Pancreas (tissue), 10 donors: ENCODE results near the gene BCL7B. TPM values are rescaled to one million over a fixed set of nuclear protein-coding genes. Genes with fewer than 3 reads are reported as not detected.
"Not testable (repeated sequence)": the region's sequence is repeated elsewhere in the genome, so short reads cannot be mapped to it uniquely, and the experiment has no call there.

ENCODE experiments used
- ATAC-seq, 4 donors: fragments of 200-7000 bp; cut with Tn5 transposase; one replicate each; pipeline versions ENCODE4 v1.8.0 to v1.9.1; 2020; ENCODE audit warnings: mild to moderate bottlenecking in 4 of 4, moderate library complexity in 4 of 4
- DNase-seq, 6 donors: peaks; one replicate each; pipeline ENCODE4 v3.0.0-alpha.2; 2020
- FAIRE-seq: peaks from 2 replicates; lab custom pipeline; 2012; peaks lifted over from hg19 to GRCh38; lab: Jason Lieb, UNC
- H3K27ac ChIP-seq, 4 donors: fragments of 200-600 bp; sonication (generic); 1 replicate in 3 of 4; 2 replicates in 1 of 4; pipeline versions ENCODE4 v1.5.0 to v1.8.0; 2020
- H3K27me3 ChIP-seq, 4 donors: fragments of 200-600 bp; one replicate each; pipeline ENCODE4 v1.8.0; 2021
- H3K36me3 ChIP-seq, 3 donors: fragments of 200-600 bp; sonication (generic) in 1 of 3; one replicate each; pipeline versions ENCODE4 v1.5.0 to v1.8.0; 2020 to 2021
- H3K4me1 ChIP-seq, 3 donors: fragments of 200-600 bp; one replicate each; pipeline ENCODE4 v1.8.0; 2021
- H3K4me3 ChIP-seq, 4 donors: fragments of 200-600 bp; sonication (generic) in 2 of 4; one replicate each; pipeline versions ENCODE4 v1.5.0 to v1.8.0; 2020 to 2021
- H3K9me3 ChIP-seq, 4 donors: fragments of 200-600 bp; one replicate each; pipeline ENCODE4 v1.8.0; 2021
- CTCF ChIP-seq, 4 donors: fragments of 200-600 bp; sonication (generic) in 3 of 4; IDR thresholded peaks; one replicate each; pipeline versions ENCODE4 v1.5.0 to v1.8.0; 2021; ENCODE audit warnings: antibody characterized with exemption in 4 of 4
- WGBS, 2 donors: extraction: QIAGEN DNeasy Blood & Tissue Kit; methylation state at CpG; one replicate each; pipeline ENCODE4 v1.1.7; 2013; 5-methylcytosine and 5-hydroxymethylcytosine counted together
- intact Hi-C, 3 donors: fragments of 100-400 bp; cut with DNase I; formaldehyde crosslinking; loops; one replicate each; pipeline versions ENCODE4 v1.11.1 to v1.14.2; 2022
- polyA plus RNA-seq, 2 donors: library from polyadenylated mRNA; stranded (reverse); fragments of 200-250 nt; gene quantifications; one replicate each; pipeline ENCODE4 v1.2.3, GENCODE V29; 2013
- total RNA-seq, 6 donors: library from RNA; stranded (reverse); fragmentation: NEBNext Ultra II Directional in 4 of 6; extraction: Animal tissue kit (Norgen Biotek cat#: 25700) in 4 of 6; gene quantifications; one replicate each; pipeline versions ENCODE4 v1.2.1 to v1.2.4, GENCODE V29; 2021 to 2023
- donor health status: healthy with polysubstance abuse.
- donor health status: DM: no; HTN: no; CAD: no; lungs with moderate emphysema.
- donor health status: DM: no; HTN: no; CAD: no.
- donor health status: control.
- donor health status: control.
- donor health status: Bipolar disorder and iron deficiency.
- donor health status: DM: yes; HTN: yes; CAD: no.
- donor health status: DM: no; HTN: no; CAD: no.
- donor health status: DM: no; HTN: no; CAD: no.
- donor health status: DM: yes; HTN: yes; CAD: no.

Gene BCL7B
- total and polyA plus RNA-seq, 8 donors: 13.5 to 44.6 (median 17.6) TPM

- ATAC-seq: no peak
- Histone ChIP-seq H3K36me3 (peaks cover 6 to 55% (median 32%) of the 10 kb centered on the region in 3 donors), H3K27ac (no peak overlapping the region), H3K27me3 (no peaks in the 10 kb centered on the region), H3K4me1 (no peaks in the 10 kb centered on the region), H3K4me3 (no peak overlapping the region), H3K9me3 (no peaks in the 10 kb centered on the region)
- no peak for FAIRE-seq
- intact Hi-C loops: no loop called here
- peak in 1 of 6 donors; percentile 51 for DNase-seq
- WGBS, 2 donors: 92 to 96% methylated on average over 16 of the region's 16 CpGs
- no peak for TF ChIP-seq CTCF (IDR thresholded peaks at IDR 0.05)
Measured at GRCh38 chr7:73537051-73537450, 20.4 kb downstream of the BCL7B start.

DNA sequence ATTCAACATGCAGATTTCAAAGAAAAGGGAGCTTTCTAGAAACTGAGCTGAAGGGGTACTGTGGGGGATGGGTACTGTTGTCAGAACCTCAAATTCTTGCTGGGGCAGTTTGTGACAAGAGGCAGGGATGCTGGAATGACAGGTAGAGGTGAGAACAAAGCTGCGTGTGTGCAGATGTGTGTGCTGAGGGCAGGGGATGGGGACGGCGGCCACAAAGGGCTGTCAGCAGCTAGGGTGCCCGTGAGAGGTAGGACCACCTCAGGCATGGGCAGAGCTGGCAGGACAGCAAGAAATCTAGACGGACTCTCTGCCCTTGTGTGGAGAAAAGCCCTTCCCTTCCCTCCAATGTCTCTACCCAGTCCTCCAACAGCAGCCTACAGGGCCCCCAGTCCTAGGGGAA is 21.0 kb downstream of the BCL7B start:
- 77 to 81% methylated on average over 5 of the region's 5 CpGs for WGBS, 2 donors
- H3K9me3 ChIP-seq: no peaks in the 10 kb centered on the region
- no peaks in the 10 kb centered on the region for H3K4me1 ChIP-seq
- ATAC-seq (no peak), FAIRE-seq (no peak), DNase-seq (no peak)
- H3K27ac ChIP-seq: no peak overlapping the region
- no peak for TF ChIP-seq CTCF (IDR thresholded peaks at IDR 0.05)
- peaks cover 6 to 50% (median 32%) of the 10 kb centered on the region in 3 donors for H3K36me3 ChIP-seq
- H3K27me3 ChIP-seq: no peaks in the 10 kb centered on the region
- H3K4me3 ChIP-seq: no peak overlapping the region
- intact Hi-C loops: no loop called here

DNA sequence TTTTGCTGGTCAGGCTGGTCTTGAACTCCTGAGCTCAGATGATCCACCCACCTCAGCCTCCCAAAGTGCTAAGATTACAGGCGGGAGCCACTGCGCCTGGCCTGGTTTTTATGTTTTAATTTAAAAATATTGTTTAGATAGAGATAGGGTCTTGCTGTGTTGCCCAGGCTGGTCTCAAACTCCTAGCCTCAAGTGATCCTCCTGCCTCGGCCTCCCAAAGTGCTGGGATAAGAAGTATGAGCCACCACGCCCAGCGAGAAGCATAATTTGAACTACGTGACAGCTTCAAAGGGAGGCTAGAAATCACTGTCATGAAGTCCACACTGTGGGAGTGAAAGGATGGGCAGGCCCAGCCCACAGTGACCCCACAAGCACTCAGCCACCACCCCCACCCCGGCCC is 21.6 kb downstream of the BCL7B start:
- H3K4me3 ChIP-seq, H3K9me3 ChIP-seq, H3K27ac ChIP-seq, intact Hi-C loops, H3K27me3 ChIP-seq, FAIRE-seq, H3K4me1 ChIP-seq, ATAC-seq: not testable (repeated sequence)
- DNase-seq: peak in 1 of 6 donors; percentile 9
- 90 to 97% methylated on average over 7 of the region's 7 CpGs for WGBS, 2 donors
- H3K36me3 ChIP-seq: peaks cover 6 to 45% (median 32%) of the 10 kb centered on the region in 3 donors

- no peaks in the 10 kb centered on the region for H3K9me3 ChIP-seq
- intact Hi-C loops: no loop called here
- FAIRE-seq (no peak), DNase-seq (peak in 1 of 6 donors; percentile 17), ATAC-seq (no peak)
- peaks cover 6 to 28% (median 16%) of the 10 kb centered on the region in 3 donors for H3K36me3 ChIP-seq
- WGBS, 2 donors: 87 to 90% methylated on average over 9 of the region's 9 CpGs
- H3K27ac ChIP-seq: no peak overlapping the region
- no peaks in the 10 kb centered on the region for H3K27me3 ChIP-seq
- no peak for TF ChIP-seq CTCF (IDR thresholded peaks at IDR 0.05)
- no peak overlapping the region for H3K4me3 ChIP-seq
- no peaks in the 10 kb centered on the region for H3K4me1 ChIP-seq
Measured at GRCh38 chr7:73533742-73534141, 23.7 kb downstream of the BCL7B start.

- H3K4me3 ChIP-seq: no peak overlapping the region
- no peaks in the 10 kb centered on the region for H3K27me3 ChIP-seq
- intact Hi-C loops: no loop called here
- 95 to 96% methylated on average over 6 of the region's 6 CpGs for WGBS, 2 donors
- H3K36me3 ChIP-seq: peaks cover 0 to 13% (median 9%) of the 10 kb centered on the region in 3 donors
- H3K9me3 ChIP-seq: no peaks in the 10 kb centered on the region
- no peak overlapping the region for H3K27ac ChIP-seq
- peak in 1 of 6 donors; percentile 1 for DNase-seq
- ATAC-seq: no peak
- no peaks in the 10 kb centered on the region for H3K4me1 ChIP-seq
- no peak for FAIRE-seq
- no peak for TF ChIP-seq CTCF (IDR thresholded peaks at IDR 0.05)
Measured at GRCh38 chr7:73532224-73532623, 25.3 kb downstream of the BCL7B start.
